Stomach (tissue), 9 donors: ENCODE measurements around the gene TNFRSF1B. TPM values are rescaled to one million over a fixed set of nuclear protein-coding genes. Genes with fewer than 3 reads are reported as not detected.
A peak's percentile ranks its signal among the peaks of the same experiment; 100 is the strongest.

Source experiments
- DNase-seq, 2 donors: peaks; one replicate each; pipeline versions ENCODE4 v3.0.0 to v3.0.0-alpha.2; 2013 to 2019
- H3K27ac ChIP-seq, 5 donors: fragments of 200-600 bp in 4 of 5; sonication (generic) in 4 of 5; one replicate each; pipeline ENCODE4 v1.5.1; 2013 to 2019; ENCODE audit warnings: mild to moderate bottlenecking in 1 of 5, moderate library complexity in 1 of 5
- H3K27me3 ChIP-seq, 3 donors: fragments of 200-600 bp; sonication (generic); one replicate each; pipeline ENCODE4 v1.5.1; 2017 to 2019; ENCODE audit warnings: mixed run types in 1 of 3
- H3K36me3 ChIP-seq, 4 donors: fragments of 200-600 bp; sonication (generic); 1 replicate in 3 of 4; 2 replicates in 1 of 4; pipeline ENCODE4 v1.5.1; 2016 to 2019
- H3K4me1 ChIP-seq, 4 donors: fragments of 200-600 bp; sonication (generic); one replicate each; pipeline ENCODE4 v1.5.1; 2016 to 2019
- H3K4me3 ChIP-seq, 4 donors: fragments of 200-600 bp; sonication (generic) in 3 of 4; one replicate each; pipeline ENCODE4 v1.5.1; 2016 to 2019; ENCODE audit warnings: mild to moderate bottlenecking in 1 of 4
- H3K9me3 ChIP-seq, 4 donors: fragments of 200-600 bp; sonication (generic); one replicate each; pipeline ENCODE4 v1.5.1; 2016 to 2019
- EP300 ChIP-seq: sonication (generic); formaldehyde crosslinking; IDR thresholded peaks from one replicate; pipeline ENCODE4 v1.6.1; 2017; ENCODE audit warnings: antibody characterized with exemption
- POLR2A ChIP-seq, 4 donors: fragments of 450-650 bp; IDR thresholded peaks; one replicate each; pipeline ENCODE4 v1.6.1; 2016; ENCODE audit warnings: antibody characterized with exemption in 4 of 4, control low read depth in 2 of 4, mild to moderate bottlenecking in 1 of 4, moderate library complexity in 1 of 4
- POLR2AphosphoS5 ChIP-seq, 3 donors: sonication (generic); formaldehyde crosslinking; IDR thresholded peaks; one replicate each; pipeline ENCODE4 v1.6.1; 2016; ENCODE audit warnings: antibody characterized with exemption in 3 of 3
- WGBS, 5 donors: extraction: QIAGEN DNeasy Blood & Tissue Kit in 3 of 5; methylation state at CpG; one replicate each; pipeline versions ENCODE4 v1.1.5 to v1.1.7; 2013 to 2018; 5-methylcytosine and 5-hydroxymethylcytosine counted together
- intact Hi-C: fragments of 100-400 bp; cut with DNase I; formaldehyde crosslinking; loops from one replicate; pipeline ENCODE4 v1.15.1; 2023; ENCODE audit warnings: low total_unique reads
- polyA plus RNA-seq, 3 donors: library from polyadenylated mRNA; stranded (reverse); fragments of 200-250 nt; gene quantifications; one replicate each; pipeline ENCODE4 v1.2.3, GENCODE V29; 2013
- total RNA-seq, 5 donors: library from RNA; depleted of rRNA; stranded (reverse); fragments of >200 nt; gene quantifications; one replicate each; pipeline versions ENCODE4 v1.1.0 to v1.2.3, GENCODE V29; 2014 to 2016
- TF ChIP-seq, protein P1 (sequence below), 7 experiments: fragments of 450-650 bp in 4 of 7; fragments of 200-600 bp in 3 of 7; sonication (generic) in 3 of 7; IDR thresholded peaks; one replicate each; pipeline ENCODE4 v1.5.1; 2016 to 2019; ENCODE audit warnings: antibody characterized with exemption in 7 of 7, control low read depth in 2 of 7, mild to moderate bottlenecking in 1 of 7
- donor health status: healthy with polysubstance abuse.
- donor health status: Bipolar disorder and iron deficiency.
- donor health status: healthy.

Gene TNFRSF1B
- total and polyA plus RNA-seq, 8 donors = 5.4 to 24.3 (median 11.5) TPM

DNA sequence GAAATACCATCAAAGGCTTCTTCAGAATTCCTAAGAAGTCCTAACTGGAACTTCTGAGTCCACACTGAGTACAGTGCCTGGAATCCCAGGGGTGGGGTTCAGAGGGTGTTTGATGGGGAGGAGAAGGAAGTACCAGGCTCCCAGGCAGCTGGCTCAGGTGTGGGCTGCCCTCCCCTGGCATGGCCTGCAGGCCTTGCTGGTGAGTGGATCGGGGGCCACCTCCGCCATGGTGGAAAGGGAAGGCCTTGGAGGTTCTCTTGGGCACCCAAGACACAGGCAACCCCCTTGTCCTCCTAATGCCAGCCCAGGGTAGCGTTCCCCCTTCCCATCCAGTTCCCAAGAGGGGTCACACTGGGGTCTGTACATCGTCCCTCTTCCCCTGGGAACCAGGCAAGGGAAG is 26.8 kb upstream of the TNFRSF1B start:
- no peak for TF ChIP-seq POLR2A (IDR thresholded peaks at IDR 0.05)
- TF ChIP-seq, protein P1, sequence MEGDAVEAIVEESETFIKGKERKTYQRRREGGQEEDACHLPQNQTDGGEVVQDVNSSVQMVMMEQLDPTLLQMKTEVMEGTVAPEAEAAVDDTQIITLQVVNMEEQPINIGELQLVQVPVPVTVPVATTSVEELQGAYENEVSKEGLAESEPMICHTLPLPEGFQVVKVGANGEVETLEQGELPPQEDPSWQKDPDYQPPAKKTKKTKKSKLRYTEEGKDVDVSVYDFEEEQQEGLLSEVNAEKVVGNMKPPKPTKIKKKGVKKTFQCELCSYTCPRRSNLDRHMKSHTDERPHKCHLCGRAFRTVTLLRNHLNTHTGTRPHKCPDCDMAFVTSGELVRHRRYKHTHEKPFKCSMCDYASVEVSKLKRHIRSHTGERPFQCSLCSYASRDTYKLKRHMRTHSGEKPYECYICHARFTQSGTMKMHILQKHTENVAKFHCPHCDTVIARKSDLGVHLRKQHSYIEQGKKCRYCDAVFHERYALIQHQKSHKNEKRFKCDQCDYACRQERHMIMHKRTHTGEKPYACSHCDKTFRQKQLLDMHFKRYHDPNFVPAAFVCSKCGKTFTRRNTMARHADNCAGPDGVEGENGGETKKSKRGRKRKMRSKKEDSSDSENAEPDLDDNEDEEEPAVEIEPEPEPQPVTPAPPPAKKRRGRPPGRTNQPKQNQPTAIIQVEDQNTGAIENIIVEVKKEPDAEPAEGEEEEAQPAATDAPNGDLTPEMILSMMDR (IDR thresholded peaks at IDR 0.05) = no peak
- no peak for TF ChIP-seq POLR2AphosphoS5 (IDR thresholded peaks at IDR 0.05)
- TF ChIP-seq EP300 = no peak
- no peak overlapping the region for H3K27ac ChIP-seq
- no peak for DNase-seq
- no peaks in the 10 kb centered on the region for H3K36me3 ChIP-seq
- H3K27me3 ChIP-seq = no peaks in the 10 kb centered on the region
- no peak overlapping the region for H3K4me3 ChIP-seq
- 85 to 92% (median 89%) methylated on average over 4 of the region's 4 CpGs for WGBS, 5 donors
- intact Hi-C loops = no loop called here
- H3K9me3 ChIP-seq = no peaks in the 10 kb centered on the region
- peaks cover 15 to 53% (median 27%) of the 10 kb centered on the region in 4 donors for H3K4me1 ChIP-seq

DNA sequence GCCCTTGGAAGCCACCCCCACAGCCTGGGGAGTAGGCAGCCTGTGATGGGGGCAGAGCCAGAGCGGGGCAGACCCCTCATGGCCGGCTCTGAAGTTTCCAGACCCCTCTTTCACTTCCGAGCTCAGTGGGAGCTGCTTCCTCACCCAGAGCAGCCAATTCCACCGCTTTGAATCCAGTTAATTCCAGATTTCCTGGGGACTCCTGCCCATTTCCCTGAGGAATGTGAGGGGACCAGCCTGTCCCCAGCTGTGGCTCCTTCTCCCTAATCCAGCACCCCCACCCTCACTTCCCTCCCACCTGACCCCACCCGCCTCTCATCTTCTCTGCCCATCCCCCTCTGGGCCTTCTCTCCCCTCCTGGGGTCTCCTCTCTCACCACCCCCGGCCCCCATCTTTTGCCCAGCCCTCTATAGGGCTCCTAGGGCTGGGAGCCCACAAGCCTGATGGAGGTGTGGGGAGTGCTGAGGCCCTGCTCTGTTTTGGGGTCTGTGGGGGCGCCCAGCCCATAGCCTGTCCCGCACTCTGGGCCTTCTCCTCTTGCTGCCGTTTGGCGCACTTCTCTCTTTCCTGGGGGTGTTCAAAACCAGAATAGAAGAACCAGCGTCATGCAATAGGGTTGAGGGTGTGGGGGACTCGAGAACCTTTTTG is 26.2 kb upstream of the TNFRSF1B start:
- H3K36me3 ChIP-seq = no peaks in the 10 kb centered on the region
- no peaks in the 10 kb centered on the region for H3K9me3 ChIP-seq
- TF ChIP-seq POLR2A (IDR thresholded peaks at IDR 0.05) (no peak), POLR2AphosphoS5 (IDR thresholded peaks at IDR 0.05) (no peak), EP300 (no peak)
- TF ChIP-seq, protein P1 (IDR thresholded peaks at IDR 0.05) = no peak
- peaks cover 15 to 55% (median 22%) of the 10 kb centered on the region in 4 donors for H3K4me1 ChIP-seq
- intact Hi-C loops = no loop called here
- no peaks in the 10 kb centered on the region for H3K27me3 ChIP-seq
- WGBS, 5 donors = 83 to 90% (median 86%) methylated on average over 12 of the region's 12 CpGs
- DNase-seq = peak in 1 of 2 donors; percentile 55
- no peak overlapping the region for H3K27ac ChIP-seq
- no peak overlapping the region for H3K4me3 ChIP-seq

- 57 to 75% (median 67%) methylated on average over 9 to 21 of the region's 21 CpGs for WGBS, 5 donors
- Histone ChIP-seq H3K9me3 (no peaks in the 10 kb centered on the region), H3K27ac (no peak overlapping the region), H3K36me3 (no peaks in the 10 kb centered on the region), H3K4me1 (peaks cover 15 to 57% (median 19%) of the 10 kb centered on the region in 4 donors), H3K27me3 (no peaks in the 10 kb centered on the region), H3K4me3 (no peak overlapping the region)
- peak in 1 of 2 donors; percentile 49 for DNase-seq
- TF ChIP-seq POLR2AphosphoS5 (IDR thresholded peaks at IDR 0.05) (no peak), EP300 (no peak), POLR2A (IDR thresholded peaks at IDR 0.05) (no peak)
- TF ChIP-seq, protein P1 (IDR thresholded peaks at IDR 0.05) = no peak
- intact Hi-C loops = no loop called here
Measured at GRCh38 chr1:12141163-12141850, 25.5 kb upstream of the TNFRSF1B start.

GRCh38 chr1:12142141-12142823 is 24.5 kb upstream of the TNFRSF1B start:
- H3K27me3 ChIP-seq = no peaks in the 10 kb centered on the region
- peak overlapping the region in 3 of 5 donors; percentile 63 to 85 (median 66) for H3K27ac ChIP-seq
- 89 to 94% (median 92%) methylated on average over 17 to 18 of the region's 18 CpGs for WGBS, 5 donors
- H3K9me3 ChIP-seq = no peaks in the 10 kb centered on the region
- H3K36me3 ChIP-seq = no peaks in the 10 kb centered on the region
- intact Hi-C loops = no loop called here
- no peak for TF ChIP-seq POLR2A (IDR thresholded peaks at IDR 0.05)
- TF ChIP-seq POLR2AphosphoS5 (IDR thresholded peaks at IDR 0.05) = no peak
- no peak for TF ChIP-seq EP300
- TF ChIP-seq, protein P1 (IDR thresholded peaks at IDR 0.05) = no peak
- H3K4me1 ChIP-seq = peaks cover 15 to 67% (median 21%) of the 10 kb centered on the region in 4 donors
- peak in 1 of 2 donors; percentile 53 for DNase-seq
- no peak overlapping the region for H3K4me3 ChIP-seq
